HG03571 (cell line): ENCODE results near the gene ENAH.

Experiments used
- ATAC-seq: cut with Tn5 transposase; IDR thresholded peaks from one replicate; pipeline ENCODE4 v1.9.1; 2021; ENCODE audit not compliant: unreplicated experiment

The ENAH gene

GRCh38 chr1:225572422-225572821 lies 80.5 kb downstream of the ENAH start:
- no peak for ATAC-seq

GRCh38 chr1:225567789-225568188 lies 85.1 kb downstream of the ENAH start:
- no peak for ATAC-seq

DNA sequence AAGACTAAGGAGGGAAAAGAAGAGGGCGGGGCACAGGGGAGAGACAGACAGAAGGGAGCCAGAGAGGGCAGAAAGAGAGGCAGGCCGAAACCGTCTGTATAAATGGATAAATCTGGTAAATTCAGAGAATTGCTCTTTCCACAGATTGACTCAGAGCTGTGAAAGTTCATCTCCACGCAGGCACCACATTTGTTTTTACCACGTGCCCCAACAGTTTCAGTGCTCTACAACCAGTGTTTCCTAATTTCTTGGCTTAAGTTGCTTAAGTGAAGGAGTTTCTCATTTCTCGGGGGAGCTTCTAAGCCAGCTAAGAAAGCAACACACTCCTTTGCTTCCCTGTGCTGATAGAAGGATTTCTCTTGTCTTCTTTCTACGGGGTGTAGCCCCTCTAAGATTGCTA lies 87.1 kb downstream of the ENAH start:
- ATAC-seq: no peak

- ATAC-seq: no peak
Measured at GRCh38 chr1:225561675-225562074, 91.2 kb downstream of the ENAH start.

GRCh38 chr1:225559902-225560301 lies 93.0 kb downstream of the ENAH start:
- ATAC-seq: no peak

- no peak for ATAC-seq
Measured at GRCh38 chr1:225559326-225559725, 93.6 kb downstream of the ENAH start.

GRCh38 chr1:225556694-225557093 lies 96.2 kb downstream of the ENAH start:
- ATAC-seq: no peak

- ATAC-seq: no peak
Measured at GRCh38 chr1:225555821-225556220, 97.1 kb downstream of the ENAH start.

GRCh38 chr1:225554216-225554812 lies 98.6 kb downstream of the ENAH start:
- no peak for ATAC-seq

DNA sequence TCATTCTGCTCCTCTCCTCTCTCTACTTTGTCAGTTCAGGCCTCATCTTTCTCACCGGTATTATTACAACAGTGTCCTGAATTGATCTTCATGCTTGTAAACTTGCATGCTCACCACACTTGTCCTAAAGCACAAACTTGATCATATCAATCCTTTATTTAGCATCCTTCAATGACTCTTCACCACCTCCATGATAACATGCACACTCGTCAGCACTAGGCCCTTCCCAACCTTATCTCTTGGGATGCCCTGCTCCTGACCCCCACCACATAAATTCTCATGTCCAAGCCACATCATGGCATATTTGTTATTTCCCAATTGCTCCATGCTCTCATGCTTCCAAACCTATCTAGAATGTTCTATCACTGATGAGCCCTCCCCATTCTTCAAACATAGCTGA lies 103.1 kb downstream of the ENAH start:
- ATAC-seq: no peak

- ATAC-seq: no peak
Measured at GRCh38 chr1:225548140-225548857, 104.6 kb downstream of the ENAH start.

GRCh38 chr1:225545649-225546048 lies 107.3 kb downstream of the ENAH start:
- ATAC-seq: no peak

GRCh38 chr1:225544924-225545323 lies 108.0 kb downstream of the ENAH start:
- ATAC-seq: no peak

DNA sequence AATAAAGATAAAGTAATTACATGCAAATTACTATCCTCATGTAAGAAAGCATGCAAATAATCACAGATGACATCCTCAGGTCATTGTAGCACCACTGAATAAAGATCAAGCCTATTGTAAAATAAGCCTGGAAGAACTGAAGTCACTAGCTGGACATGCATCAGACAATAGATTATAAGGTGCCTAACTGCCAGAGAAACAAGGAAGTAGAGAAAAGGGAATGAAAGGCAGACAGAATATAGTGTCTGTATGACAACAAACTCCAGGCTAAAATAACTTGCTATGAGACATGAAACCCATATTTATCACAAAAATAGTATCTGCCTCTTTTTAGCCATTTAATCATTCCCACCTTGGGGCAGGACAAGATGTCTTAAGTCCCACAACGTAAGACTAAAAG lies 108.7 kb downstream of the ENAH start:
- ATAC-seq: no peak

DNA sequence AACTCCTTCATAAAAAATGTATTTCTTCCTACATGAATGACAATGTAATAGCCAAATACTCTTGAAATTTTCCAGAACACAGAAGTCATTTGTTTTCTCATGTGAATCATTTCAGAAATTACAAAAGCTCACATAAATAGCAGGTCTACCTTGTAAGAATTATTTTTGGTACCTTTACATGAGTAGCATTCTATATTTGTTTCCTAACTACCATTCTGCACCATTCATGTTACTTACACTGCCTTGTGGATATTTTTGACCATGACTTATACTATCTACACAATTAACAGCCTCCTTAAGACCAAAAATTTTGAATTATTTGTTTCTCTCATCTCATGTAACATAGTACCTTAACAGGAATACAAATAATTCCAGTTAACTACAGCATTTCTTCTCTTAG lies 109.6 kb downstream of the ENAH start:
- no peak for ATAC-seq

DNA sequence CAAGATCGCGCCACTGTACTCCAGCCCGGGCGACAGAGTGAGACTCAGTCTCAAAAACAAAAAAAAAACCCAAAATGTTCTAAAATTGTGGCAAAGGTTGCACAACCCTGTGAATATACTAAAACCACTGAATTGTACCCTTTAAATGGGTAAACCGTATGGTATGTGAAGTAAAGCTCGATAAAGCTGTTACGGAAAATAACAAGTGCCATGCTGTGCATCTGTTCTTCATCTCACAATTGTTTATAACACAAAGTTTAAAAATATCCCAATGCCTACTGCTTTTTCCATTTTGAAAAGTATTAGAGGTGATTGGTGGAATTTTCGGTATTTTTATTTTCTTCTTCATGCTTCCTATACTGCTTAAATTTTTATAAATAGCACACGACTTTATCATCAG lies 111.5 kb downstream of the ENAH start:
- no peak for ATAC-seq

GRCh38 chr1:225539575-225539974 lies 113.3 kb downstream of the ENAH start:
- ATAC-seq: no peak

- ATAC-seq: no peak
Measured at GRCh38 chr1:225539069-225539468, 113.9 kb downstream of the ENAH start.

DNA sequence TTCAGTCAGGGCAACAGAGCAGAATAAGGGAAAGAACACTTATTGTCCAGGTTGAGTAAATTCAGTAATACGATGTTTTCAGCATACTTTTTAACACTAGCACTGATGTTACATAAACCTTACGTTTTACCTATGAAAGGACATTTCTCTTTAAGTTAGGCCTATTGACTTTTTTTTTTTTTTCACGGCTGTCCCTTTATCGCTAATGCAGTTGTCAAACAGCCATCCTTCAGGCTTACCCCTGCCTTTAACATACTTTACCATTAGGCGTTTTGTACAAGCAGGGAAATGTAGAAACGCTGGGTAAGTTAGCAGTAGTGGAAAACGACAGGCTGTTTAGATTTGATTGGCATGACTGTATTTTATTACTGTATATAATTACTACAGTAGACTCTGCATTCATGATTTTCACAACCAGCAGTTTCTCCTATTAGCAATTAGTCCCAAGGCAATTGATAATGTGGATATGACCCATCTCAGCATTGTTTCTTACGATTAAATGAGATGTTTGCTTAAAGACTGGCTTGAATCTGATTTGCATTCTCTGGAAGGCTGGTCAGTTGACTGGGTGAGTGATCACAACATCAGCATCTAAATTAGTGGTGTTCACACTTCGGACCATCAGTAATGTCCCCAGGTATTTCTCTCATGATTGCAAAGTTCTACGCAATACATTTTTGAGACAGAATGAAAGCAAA lies 115.2 kb downstream of the ENAH start:
- no peak for ATAC-seq

GRCh38 chr1:225535280-225535679 lies 117.6 kb downstream of the ENAH start:
- ATAC-seq: no peak

DNA sequence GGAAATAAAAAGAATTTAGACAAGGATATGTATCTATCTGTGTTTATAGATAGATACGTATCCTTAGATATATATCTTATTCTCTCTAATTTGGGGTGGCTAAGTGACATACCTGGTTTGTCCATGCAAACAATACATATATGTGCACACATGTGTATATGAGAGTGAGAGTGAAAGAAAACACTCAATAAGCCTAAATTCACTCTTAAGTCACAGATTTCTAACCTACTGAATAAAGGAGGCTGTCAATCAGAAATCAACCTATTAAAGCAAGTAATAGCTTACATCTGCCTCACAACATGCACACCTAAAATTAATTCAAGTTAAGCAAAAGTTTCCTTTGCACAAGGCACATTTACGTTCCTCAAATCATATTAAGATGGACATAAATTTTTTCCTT lies 118.2 kb downstream of the ENAH start:
- no peak for ATAC-seq

DNA sequence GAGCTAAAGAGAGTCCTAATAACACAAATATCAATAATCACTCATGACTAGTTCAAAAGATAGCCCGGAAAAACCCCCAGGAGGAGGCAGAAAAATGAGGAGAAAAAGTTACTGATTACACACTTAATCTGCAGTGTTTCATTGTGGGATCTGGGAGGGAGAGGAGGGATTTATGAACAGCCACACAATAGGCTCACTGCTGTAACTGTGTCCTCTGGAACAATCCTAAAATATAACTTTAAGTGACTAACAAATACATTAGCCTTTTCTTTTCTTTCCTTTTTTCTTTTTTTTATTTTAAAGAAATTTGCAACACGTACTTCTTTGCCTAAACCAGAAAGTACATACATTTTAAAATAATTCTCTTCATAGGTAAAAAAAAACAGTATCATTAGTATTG lies 118.8 kb downstream of the ENAH start:
- ATAC-seq: no peak
